Measurements from ENCODE around the gene MZT2B. TPM values are rescaled to one million over a fixed set of nuclear protein-coding genes. Genes with fewer than 3 reads are reported as not detected.
"Not testable (repeated sequence)": the region's sequence is repeated elsewhere in the genome, so short reads cannot be mapped to it uniquely, and the experiment has no call there.

Gene MZT2B
- total RNA-seq, 4 donors from 2014 or later: 66.4 to 113 (median 103) TPM

- H3K9me3 ChIP-seq: no peaks in the 10 kb centered on the region
- 100% methylated on average over 1 of the region's 9 CpGs for WGBS
- no peaks in the 10 kb centered on the region for H3K4me1 ChIP-seq
- no peak overlapping the region for H3K4me3 ChIP-seq
- no peaks in the 10 kb centered on the region for H3K27me3 ChIP-seq
- no peak for DNase-seq (ENCODE audit: low spot score in 2 of 2)
- no peak overlapping the region for H3K27ac ChIP-seq
- H3K36me3 ChIP-seq: peaks cover 76% of the 10 kb centered on the region
- TF ChIP-seq EP300 (IDR thresholded peaks at IDR 0.05) (no peak), CTCF (IDR thresholded peaks at IDR 0.05) (no peak), POLR2A (IDR thresholded peaks at IDR 0.05) (no peak), POLR2AphosphoS5 (IDR thresholded peaks at IDR 0.05) (no peak)
These were observed 25.4 kb upstream of the MZT2B start for GRCh38 chr2:130156624-130157004.

GRCh38 chr2:130157354-130157753 lies 24.7 kb upstream of the MZT2B start:
- DNase-seq (ENCODE audit: low spot score in 2 of 2); H3K9me3 ChIP-seq: not testable (repeated sequence)
- 82% methylated on average over 8 of the region's 12 CpGs for WGBS

GRCh38 chr2:130157825-130158514 lies 24.1 kb upstream of the MZT2B start:
- peaks cover 69% of the 10 kb centered on the region for H3K36me3 ChIP-seq
- WGBS: 77% methylated on average over 13 of the region's 13 CpGs
- not testable (repeated sequence) for H3K4me3 ChIP-seq

More at GRCh38 chr2:130157354-130157753, 24.7 kb upstream of the MZT2B start:
- not testable (repeated sequence) for H3K4me1 ChIP-seq, H3K4me3 ChIP-seq, H3K27me3 ChIP-seq, H3K27ac ChIP-seq
- peaks cover 69% of the 10 kb centered on the region for H3K36me3 ChIP-seq

GRCh38 chr2:130158631-130159030 lies 23.4 kb upstream of the MZT2B start:
- H3K4me3 ChIP-seq: no peak overlapping the region
- H3K36me3 ChIP-seq: peaks cover 70% of the 10 kb centered on the region
- 94% methylated on average over 9 of the region's 9 CpGs for WGBS
- no peak overlapping the region for H3K27ac ChIP-seq
- H3K27me3 ChIP-seq: no peaks in the 10 kb centered on the region
- H3K9me3 ChIP-seq: no peaks in the 10 kb centered on the region
- H3K4me1 ChIP-seq: no peaks in the 10 kb centered on the region
- no peak for DNase-seq (ENCODE audit: low spot score in 2 of 2)
- TF ChIP-seq CTCF (IDR thresholded peaks at IDR 0.05): no peak
- no peak for TF ChIP-seq POLR2AphosphoS5 (IDR thresholded peaks at IDR 0.05)
- TF ChIP-seq EP300 (IDR thresholded peaks at IDR 0.05): no peak
- TF ChIP-seq POLR2A (IDR thresholded peaks at IDR 0.05): no peak

More at GRCh38 chr2:130157825-130158514, 24.1 kb upstream of the MZT2B start:
- not testable (repeated sequence) for H3K9me3 ChIP-seq; H3K27ac ChIP-seq; H3K27me3 ChIP-seq; DNase-seq (ENCODE audit: low spot score in 2 of 2); H3K4me1 ChIP-seq

GRCh38 chr2:130159376-130159775 lies 22.7 kb upstream of the MZT2B start:
- not testable (repeated sequence) for H3K27ac ChIP-seq; H3K9me3 ChIP-seq; H3K4me1 ChIP-seq; H3K27me3 ChIP-seq; H3K4me3 ChIP-seq; DNase-seq (ENCODE audit: low spot score in 2 of 2)
- 95% methylated on average over 4 of the region's 4 CpGs for WGBS
- H3K36me3 ChIP-seq: peaks cover 70% of the 10 kb centered on the region

- Histone ChIP-seq H3K4me3 (no peak overlapping the region), H3K27ac (no peak overlapping the region), H3K27me3 (no peaks in the 10 kb centered on the region), H3K36me3 (peaks cover 69% of the 10 kb centered on the region), H3K9me3 (no peaks in the 10 kb centered on the region), H3K4me1 (no peaks in the 10 kb centered on the region)
- 98% methylated on average over 6 of the region's 6 CpGs for WGBS
- no peak for DNase-seq (ENCODE audit: low spot score in 2 of 2)
- TF ChIP-seq CTCF (IDR thresholded peaks at IDR 0.05): no peak
- TF ChIP-seq POLR2AphosphoS5 (IDR thresholded peaks at IDR 0.05): no peak
- TF ChIP-seq POLR2A (IDR thresholded peaks at IDR 0.05): no peak
- TF ChIP-seq EP300 (IDR thresholded peaks at IDR 0.05): no peak
These were observed 21.9 kb upstream of the MZT2B start for GRCh38 chr2:130160131-130160530.

GRCh38 chr2:130160838-130161705 lies 21.0 kb upstream of the MZT2B start:
- not testable (repeated sequence) for H3K27ac ChIP-seq; H3K9me3 ChIP-seq; DNase-seq (ENCODE audit: low spot score in 2 of 2); H3K4me3 ChIP-seq; H3K27me3 ChIP-seq; H3K4me1 ChIP-seq
- peaks cover 69% of the 10 kb centered on the region for H3K36me3 ChIP-seq
- WGBS: 83% methylated on average over 21 of the region's 25 CpGs

- H3K9me3 ChIP-seq; H3K27ac ChIP-seq; H3K4me1 ChIP-seq; H3K27me3 ChIP-seq; DNase-seq (ENCODE audit: low spot score in 2 of 2); H3K4me3 ChIP-seq: not testable (repeated sequence)
- WGBS: 98% methylated on average over 6 of the region's 7 CpGs
- H3K36me3 ChIP-seq: peaks cover 74% of the 10 kb centered on the region
These were observed 19.6 kb upstream of the MZT2B start for GRCh38 chr2:130162486-130162885.
